Suppressor macrophage (primary cell): ENCODE data around the gene GNA14.
"Not testable (repeated sequence)": the region's sequence is repeated elsewhere in the genome, so short reads cannot be mapped to it uniquely, and the experiment has no call there.

ENCODE experiments used
- DNase-seq, 4 experiments: peaks; one replicate each; pipeline ENCODE4 v3.0.0-alpha.2; 2020 to 2022

Gene GNA14

GRCh38 chr9:77588271-77588937 is 59.7 kb downstream of the GNA14 start:
- no peak for DNase-seq

DNA sequence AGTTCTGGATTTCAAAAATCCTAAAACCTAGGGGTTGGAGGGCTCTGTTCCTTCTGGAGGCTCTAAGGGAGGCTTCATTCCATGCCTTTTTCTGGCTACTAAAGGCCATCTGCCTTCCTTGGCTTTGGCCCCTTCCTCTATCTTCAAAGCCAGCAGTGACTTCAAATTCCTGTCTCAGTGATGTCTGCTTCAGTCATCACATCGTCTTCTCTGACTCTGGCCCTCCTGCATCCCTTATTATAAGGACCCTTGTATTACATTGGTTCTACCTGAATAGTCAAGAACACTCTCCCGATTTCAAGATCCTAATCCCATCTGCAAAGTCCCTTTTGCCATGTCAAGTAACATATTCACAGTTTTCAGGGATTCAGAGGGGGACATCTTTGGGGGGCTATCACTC is 60.3 kb downstream of the GNA14 start:
- no peak for DNase-seq

DNA sequence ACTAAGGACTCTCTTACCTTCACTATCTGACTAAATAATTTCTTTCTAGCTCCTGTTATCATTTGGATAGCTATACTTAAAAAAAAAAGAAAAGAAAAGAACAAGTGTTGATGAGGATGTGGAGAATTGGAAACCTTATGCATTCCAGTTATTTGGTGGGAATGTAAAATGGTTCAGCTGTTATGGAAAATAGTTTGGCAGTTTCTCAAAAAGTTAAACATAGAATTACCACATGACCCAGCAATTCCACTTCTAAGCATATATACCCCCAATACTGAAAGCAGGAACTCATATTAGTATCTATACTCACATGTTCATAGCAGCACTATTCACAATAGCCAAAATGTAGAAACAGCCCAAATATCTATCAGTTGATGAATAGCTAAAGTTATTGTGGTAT is 61.1 kb downstream of the GNA14 start:
- no peak for DNase-seq

DNA sequence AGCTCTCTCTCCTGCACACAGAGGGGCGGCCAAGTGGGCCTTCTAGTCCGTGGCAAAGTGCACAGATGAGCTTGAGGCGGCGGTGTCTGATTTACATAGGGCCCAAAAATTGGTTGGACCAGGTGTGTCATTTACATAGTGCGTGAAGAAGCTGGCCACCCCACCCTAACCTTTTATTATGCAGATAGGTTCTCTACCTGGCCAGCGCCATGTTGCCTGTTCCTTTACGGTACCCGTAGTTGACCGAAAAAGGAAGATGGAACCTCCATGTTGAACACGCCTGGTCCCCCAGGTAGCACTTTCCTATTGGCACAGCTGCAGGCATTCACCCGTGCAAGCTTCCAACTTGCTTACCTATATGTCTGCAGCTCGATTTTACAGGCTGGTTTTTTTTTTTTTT is 61.5 kb downstream of the GNA14 start:
- DNase-seq: no peak

DNA sequence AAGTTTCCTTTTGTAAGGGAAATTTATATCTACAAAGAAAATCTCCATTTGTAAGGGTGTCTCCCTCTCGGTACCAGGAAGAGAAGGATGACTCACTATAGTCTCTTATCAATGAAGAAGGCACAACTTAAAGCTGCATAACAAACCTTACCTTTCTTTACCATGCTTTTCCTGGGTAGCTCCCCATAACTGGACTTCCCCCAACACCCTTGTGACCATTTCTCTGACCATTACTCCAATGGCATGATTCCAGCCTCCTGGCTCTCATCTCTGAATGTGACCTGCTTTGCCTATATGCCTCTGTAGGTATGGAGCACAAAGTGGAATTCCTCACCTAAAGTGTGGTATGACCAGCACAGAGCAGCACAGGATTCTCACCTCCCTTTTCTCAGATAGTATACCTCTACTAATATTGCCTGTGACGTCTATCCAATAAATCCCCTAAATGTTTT is 62.8 kb downstream of the GNA14 start:
- DNase-seq: no peak

DNA sequence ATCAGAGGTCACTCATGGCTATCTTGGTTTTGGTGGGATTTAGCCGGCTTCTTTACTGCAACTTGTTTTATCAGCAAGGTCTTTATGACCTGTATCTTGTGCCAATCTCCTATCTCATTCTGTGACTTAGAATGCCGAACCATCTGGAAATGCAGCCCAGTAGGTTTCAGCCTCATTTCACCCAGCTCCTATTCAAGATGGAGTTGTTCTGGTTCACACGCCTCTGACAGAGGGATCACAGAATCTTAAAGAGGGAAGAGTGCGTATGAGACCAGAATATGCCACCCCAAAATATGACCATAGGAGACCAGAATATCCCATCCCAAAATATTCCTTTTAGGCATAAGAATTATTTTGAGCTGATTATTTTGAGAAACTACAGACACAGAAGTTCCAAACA is 63.2 kb downstream of the GNA14 start:
- not testable (repeated sequence) for DNase-seq

DNA sequence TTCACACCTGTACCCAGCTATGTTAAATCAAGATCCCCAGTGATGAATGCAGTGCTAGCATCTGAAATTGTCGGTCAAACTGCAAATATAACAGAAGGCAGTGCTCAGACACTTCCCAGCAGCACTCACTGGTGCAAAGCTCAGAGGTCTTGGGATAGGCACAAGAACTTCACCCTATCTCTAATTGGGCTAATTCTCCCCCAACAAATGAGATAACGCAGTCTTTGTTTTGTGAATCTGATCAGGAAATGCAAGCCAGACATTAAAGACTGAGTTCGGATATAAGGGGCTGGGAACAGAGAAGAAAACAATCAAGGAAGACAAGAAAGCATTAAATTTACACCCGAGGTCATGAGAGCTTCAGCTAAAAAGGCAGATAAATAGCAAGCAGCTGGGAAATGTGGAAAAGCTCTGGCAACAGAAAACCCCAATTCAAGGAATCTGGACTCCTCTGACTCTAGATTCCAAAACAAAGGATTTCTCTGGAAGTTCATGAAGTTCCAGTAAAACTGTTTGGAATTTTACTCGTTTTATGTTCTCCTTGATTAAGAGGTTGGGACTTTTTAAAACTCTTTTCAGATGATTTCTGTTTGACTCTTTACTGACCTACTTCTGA is 65.1 kb downstream of the GNA14 start:
- DNase-seq: no peak

DNA sequence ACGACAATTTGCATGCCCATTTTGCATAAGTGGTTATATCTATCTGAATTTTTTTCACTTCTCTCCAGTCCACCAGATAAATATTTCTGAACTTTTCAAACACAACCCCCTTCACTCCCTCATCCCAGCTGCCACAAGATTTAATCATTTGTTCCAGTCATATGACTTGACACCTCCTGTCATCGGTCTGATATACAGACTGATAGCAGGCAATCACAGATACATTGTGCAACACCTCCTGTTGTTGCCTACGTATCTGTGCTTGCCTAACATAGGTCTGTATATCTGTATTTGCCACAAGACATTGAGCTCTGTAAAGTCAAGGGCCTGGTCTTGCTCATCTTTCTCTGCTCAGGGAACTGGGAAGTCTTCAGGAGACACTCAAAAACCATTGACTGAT is 65.6 kb downstream of the GNA14 start:
- DNase-seq: no peak

- peak; percentile 11 to 48 (median 26) for DNase-seq
Observed at GRCh38 chr9:77575785-77576184, 72.3 kb downstream of the GNA14 start.

- no peak for DNase-seq
Observed at GRCh38 chr9:77569335-77569734, 78.8 kb downstream of the GNA14 start.

- no peak for DNase-seq
Observed at GRCh38 chr9:77563174-77563573, 84.9 kb downstream of the GNA14 start.

DNA sequence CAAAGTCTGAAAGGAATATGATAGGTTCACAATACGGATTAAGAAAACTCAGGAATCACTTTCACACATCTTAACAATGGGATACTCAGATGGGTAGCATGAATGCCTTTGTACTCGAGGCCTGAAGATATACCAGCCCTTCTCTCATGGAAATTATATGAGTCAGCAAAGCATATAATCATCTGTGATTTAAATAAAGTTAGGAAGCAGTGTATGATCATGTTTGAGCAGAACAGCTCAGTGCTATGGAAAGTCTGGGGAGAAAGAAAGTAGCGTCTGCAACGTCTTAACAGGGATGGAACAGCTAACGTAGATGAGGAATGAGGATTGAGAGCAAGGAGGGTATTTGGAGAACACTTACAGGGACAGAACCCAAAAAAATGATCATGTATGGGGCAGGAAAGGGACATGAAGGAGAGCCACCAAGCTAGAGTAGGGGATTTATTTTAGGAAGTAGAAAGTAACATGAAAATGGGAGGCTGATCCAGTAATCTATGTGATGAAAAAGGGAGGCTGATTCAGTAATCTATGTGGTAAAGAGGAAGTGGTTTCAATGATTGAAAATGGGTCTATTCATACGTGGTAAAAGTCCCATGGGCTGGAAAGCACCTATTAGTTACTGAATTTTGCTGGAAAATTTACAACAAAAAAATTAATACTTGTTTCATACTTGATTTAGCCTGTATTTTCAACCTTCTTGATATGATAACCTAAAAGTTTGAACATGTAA is 85.9 kb downstream of the GNA14 start:
- DNase-seq: peak; percentile 10 to 69 (median 42)

DNA sequence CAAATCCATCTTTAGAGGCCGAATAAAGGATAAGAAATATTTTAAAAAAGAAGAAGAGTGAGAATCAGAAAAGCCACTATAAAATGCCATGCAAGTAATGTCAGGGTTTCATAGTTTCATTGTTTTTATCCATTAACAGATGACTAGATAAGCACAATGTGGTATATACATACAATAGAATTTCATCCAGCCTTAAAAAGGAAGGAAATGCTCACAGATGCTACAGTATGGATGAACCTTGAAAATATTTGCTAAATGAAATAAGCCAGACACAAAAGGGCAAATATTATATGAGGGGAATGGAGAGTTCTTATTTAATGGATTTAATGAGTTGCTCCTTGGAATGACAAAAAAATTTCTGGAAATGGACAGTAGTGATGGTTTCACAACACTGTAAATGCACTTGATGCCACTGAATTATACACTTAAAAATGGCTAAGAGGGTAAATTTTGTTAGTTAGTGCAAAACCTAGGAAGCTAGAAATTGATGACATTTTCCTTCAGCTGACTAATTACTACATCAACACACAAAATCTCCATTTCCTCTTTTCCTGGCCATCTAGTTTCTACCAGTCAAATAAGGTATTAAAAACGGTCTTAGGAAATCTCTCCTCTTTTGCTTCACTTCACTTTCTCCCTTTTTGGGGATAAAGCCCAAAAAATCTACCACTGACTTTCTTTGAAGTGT is 86.6 kb downstream of the GNA14 start:
- DNase-seq: peak; percentile 11 to 72 (median 44)

- no peak for DNase-seq
Observed at GRCh38 chr9:77556396-77556795, 91.7 kb downstream of the GNA14 start.

GRCh38 chr9:77554586-77555105 is 93.5 kb downstream of the GNA14 start:
- DNase-seq: no peak

- no peak for DNase-seq
Observed at GRCh38 chr9:77547106-77547730, 100.9 kb downstream of the GNA14 start.

DNA sequence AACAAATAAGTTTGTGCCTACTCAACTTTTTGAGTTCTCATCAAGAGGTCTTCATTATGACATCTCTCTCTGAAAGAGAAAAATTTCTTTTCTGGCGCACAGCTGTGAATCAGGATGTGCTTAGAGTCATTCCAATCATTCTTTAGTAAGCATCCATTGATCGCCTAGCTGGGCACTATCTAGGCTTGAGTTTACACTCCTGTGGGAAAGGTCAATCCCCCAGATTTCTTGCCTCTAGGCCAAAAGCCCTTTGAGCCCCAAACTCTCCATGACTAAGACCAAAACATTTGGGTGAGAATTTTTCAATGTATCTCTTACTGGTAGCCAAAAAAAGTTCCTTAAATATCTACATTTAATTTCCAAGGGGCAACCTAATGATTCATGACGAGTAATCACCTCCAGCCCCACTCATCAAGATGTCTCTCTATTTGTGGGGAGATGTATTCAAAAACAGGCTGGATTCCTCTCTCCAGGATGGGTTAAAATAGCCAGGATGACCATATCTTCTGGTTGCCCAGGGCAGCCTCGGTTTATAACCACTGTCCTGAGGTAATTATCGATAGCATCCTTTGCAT is 101.7 kb downstream of the GNA14 start:
- DNase-seq: no peak

GRCh38 chr9:77544546-77544945 is 103.6 kb downstream of the GNA14 start:
- DNase-seq: no peak

DNA sequence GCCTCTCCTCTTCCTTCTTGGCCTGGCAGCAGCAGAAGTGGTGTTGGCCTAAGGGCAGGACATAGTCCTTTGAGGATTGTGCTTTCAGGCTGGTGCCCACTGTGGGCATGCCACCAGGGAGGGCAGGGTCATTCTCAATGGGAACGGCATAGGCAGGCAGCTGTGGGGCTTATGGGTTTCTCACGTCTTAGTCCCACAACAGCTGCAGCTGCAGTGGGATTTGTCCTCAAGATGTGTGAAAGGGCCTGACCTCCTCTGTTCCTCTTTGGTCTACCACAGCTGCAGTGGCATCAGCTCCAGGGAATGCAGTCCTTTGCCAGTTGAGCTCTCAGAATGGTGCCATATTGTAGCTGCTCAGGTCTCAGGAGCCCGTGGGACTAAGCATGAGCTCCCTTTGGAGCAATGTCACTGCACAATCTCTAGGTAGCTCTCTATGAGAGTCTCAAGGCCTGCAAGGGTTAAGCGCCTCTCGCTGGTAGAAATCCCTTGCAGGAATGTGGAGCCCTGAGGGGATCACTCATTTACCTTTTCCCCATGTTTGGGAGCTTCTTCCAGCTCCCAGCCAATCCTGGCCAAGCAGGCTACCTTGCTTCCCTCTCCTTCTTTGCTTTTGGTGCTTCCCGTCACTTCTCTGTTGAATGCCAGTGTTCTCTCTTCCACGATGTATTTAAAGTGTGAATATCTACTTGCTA is 104.8 kb downstream of the GNA14 start:
- DNase-seq: no peak

DNA sequence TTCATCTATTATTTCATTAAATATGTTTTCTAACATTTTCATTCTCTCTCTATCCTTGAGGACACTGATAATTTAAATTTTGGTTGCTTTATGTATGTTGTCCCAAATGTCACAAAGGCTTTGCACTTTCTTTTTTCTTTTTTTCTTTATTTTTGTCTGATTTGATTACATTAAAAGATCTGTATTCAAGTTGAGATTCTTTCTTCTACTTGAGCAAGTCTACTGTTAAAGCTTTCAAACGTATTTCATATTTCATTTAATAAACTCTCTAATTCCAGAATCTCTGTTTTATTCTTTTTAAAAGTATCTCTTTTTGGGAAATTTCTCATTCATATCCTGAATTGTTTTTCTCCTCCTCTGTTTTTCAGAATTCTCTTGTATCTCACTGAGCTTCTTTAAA is 106.5 kb downstream of the GNA14 start:
- no peak for DNase-seq

GRCh38 chr9:77541055-77541454 is 107.1 kb downstream of the GNA14 start:
- DNase-seq: no peak
